Measurements from ENCODE around the gene CACNB3. TPM values are rescaled to one million over a fixed set of nuclear protein-coding genes. Genes with fewer than 3 reads are reported as not detected.
A peak's percentile ranks its signal among the peaks of the same experiment; 100 is the strongest.

Gene CACNB3
- total and polyA plus RNA-seq, 2 of the 8 experiments (the other 6 are each of a cell fraction or from before 2014, with no cell fraction given) = 12.5 to 16.0 TPM

GRCh38 chr12:48851883-48852733 lies 33.8 kb downstream of the CACNB3 start, which contains the start of gene DDX23 (continued):
- peak; percentile 90 for TF ChIP-seq PHF8 (conservative IDR thresholded peaks at IDR 0.05; ENCODE audit: low read depth, low read length)

Data from H1 (cell line).